GM10248 (cell line): ENCODE measurements around the gene CA10.

Experiments used
- CTCF ChIA-PET: fragments of 300-600 bp; sonication (Branson Sonifier 250); formaldehyde crosslinking; extraction: SDS; loops from one replicate; lab custom pipeline; 2021; ENCODE audit warnings: antibody characterized with exemption; lab: Yijun Ruan, JAX
- POLR2A ChIA-PET: fragments of 350-650 bp; sonication (Branson Sonifier 250); formaldehyde crosslinking; extraction: SDS; loops from one replicate; lab custom pipeline; 2020; ENCODE audit warnings: antibody characterized with exemption; lab: Yijun Ruan, JAX
- DNase-seq: peaks from one replicate; pipeline ENCODE4 v3.0.0; 2012; ENCODE audit errors: extremely low spot score
- TF ChIP-seq, protein P1 (sequence below): IDR thresholded peaks from 2 replicates; pipeline ENCODE4 v1.5.1; 2012; ENCODE audit warnings: mild to moderate bottlenecking, low read depth; ENCODE audit errors: extremely low read depth, missing control alignments, control extremely low read depth

CA10 gene

DNA sequence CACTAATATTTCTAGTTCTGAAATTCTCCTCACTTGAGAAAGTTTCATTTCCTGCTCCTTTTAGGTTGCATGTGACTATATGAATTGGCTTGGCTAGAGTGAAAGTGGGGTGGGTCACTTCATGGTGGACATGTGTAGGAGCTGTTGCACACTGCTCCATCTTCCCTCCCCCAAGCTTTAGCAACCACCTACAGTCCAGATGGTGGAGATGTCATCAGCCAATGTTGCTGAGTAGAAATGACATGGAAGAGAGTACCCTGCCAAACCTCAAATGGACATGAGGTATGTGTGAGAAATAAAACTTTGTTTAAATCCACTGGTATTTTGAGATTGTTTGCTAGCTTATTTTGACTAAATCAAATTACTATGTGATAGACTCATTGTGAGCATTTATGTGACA lies 281.5 kb downstream of the CA10 start:
- no peak for DNase-seq
- TF ChIP-seq, protein P1, sequence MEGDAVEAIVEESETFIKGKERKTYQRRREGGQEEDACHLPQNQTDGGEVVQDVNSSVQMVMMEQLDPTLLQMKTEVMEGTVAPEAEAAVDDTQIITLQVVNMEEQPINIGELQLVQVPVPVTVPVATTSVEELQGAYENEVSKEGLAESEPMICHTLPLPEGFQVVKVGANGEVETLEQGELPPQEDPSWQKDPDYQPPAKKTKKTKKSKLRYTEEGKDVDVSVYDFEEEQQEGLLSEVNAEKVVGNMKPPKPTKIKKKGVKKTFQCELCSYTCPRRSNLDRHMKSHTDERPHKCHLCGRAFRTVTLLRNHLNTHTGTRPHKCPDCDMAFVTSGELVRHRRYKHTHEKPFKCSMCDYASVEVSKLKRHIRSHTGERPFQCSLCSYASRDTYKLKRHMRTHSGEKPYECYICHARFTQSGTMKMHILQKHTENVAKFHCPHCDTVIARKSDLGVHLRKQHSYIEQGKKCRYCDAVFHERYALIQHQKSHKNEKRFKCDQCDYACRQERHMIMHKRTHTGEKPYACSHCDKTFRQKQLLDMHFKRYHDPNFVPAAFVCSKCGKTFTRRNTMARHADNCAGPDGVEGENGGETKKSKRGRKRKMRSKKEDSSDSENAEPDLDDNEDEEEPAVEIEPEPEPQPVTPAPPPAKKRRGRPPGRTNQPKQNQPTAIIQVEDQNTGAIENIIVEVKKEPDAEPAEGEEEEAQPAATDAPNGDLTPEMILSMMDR: no peak
- POLR2A ChIA-PET: no interaction called here
- CTCF ChIA-PET: interaction anchor here (0.9 to 3.1 kb wide), 4 partner anchors 8 to 25 kb away, joined by 3 to 8 read pairs (median 4); no protein-coding TSS in a partner anchor

- TF ChIP-seq, protein P1: no peak
- ChIA-PET POLR2A (no interaction called here), CTCF (no interaction called here)
- no peak for DNase-seq
Measured at GRCh38 chr17:51873302-51873701, 285.2 kb downstream of the CA10 start.

DNA sequence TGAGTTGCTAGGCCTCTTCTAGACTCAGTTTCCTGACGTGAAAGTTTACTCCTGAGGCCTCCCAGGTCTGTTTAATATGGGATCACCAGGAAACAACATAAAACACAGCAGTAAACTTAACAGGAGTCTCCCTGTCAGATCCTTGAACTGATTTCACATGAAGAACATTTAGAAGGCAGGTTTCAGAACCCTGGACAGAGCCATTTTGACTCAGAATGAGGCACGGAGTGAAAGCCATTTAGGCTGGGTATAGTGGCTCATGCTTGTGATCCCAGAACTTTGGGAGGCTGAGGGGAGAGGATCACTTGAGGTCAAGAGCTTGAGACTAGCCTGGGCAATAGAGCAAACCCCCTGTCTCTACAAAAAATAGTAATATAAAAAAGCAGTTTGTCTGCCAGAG lies 289.1 kb downstream of the CA10 start:
- CTCF ChIA-PET: no interaction called here
- POLR2A ChIA-PET: no interaction called here
- no peak for DNase-seq
- TF ChIP-seq, protein P1: no peak

- DNase-seq: peak; percentile 19
- ChIA-PET POLR2A (no interaction called here), CTCF (interaction anchor here (0.7 to 2.2 kb wide), 4 partner anchors 10 to 244 kb away, joined by 3 to 12 read pairs (median 5); no protein-coding TSS in a partner anchor)
- TF ChIP-seq, protein P1: peak; percentile 60
Measured at GRCh38 chr17:51860954-51861561, 297.5 kb downstream of the CA10 start.

DNA sequence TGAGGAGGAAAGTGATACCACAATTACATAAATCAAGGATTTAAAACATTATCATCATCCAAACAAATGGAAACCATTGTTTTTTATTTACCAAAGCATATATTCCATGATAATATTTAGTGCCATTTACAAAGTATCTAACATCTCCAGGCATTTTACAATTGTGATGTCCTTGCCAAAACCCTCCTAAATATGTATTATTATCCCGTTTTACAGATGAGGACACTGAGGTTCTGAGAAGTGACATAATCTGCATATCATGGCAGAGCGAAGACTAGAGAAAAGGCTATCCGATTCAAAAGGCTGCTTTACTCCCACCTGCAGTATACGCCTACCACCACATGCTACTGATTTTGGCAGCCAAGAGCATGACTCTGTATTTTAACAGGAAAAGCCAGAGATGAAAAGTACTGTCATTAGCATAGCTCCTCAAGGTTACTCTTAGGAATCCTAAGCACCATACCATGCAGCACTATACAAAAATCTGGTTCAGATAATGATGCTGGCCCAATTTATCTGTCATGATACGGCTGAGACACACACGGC lies 301.4 kb downstream of the CA10 start:
- TF ChIP-seq, protein P1: no peak
- POLR2A ChIA-PET: no interaction called here
- no peak for DNase-seq
- CTCF ChIA-PET: interaction anchor here (2.2 kb wide), 1 partner anchor 11 kb away, joined by 7 read pairs; no protein-coding TSS in a partner anchor

DNA sequence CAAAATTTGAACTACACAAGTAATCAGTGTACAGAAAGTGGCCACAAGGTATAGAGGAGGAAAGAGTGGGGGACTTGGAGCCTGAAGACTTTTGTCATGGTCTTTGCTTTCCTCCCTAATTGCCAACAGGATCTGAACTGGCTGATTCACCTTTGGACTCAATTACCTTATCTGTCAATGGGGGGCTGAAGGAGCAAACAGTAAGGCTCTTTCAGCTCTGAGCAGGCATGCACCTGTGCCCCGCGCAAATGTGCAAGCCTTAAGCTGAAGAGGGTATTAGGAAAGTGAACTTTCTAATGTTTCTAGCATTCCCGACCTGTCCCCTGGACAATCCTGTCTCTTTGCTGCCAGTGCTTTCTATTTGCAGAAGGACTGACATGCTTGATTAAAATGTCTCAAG lies 302.7 kb downstream of the CA10 start:
- TF ChIP-seq, protein P1: no peak
- ChIA-PET POLR2A (no interaction called here), CTCF (no interaction called here)
- DNase-seq: no peak
